ENCODE data around the gene CXCR3.
A peak's percentile ranks its signal among the peaks of the same experiment; 100 is the strongest.
"Not testable (repeated sequence)": the region's sequence is repeated elsewhere in the genome, so short reads cannot be mapped to it uniquely, and the experiment has no call there.

Gene CXCR3

GRCh38 chrX:71618303-71618721, at the start of gene CXCR3:
CXCR3 (minus strand) TSS chrX:71618511; CDS start chrX:71618449, 62 bp downstream.
- Histone ChIP-seq H3K4me3 (ENCODE audit: low read depth in 1 of 2, low read length in 2 of 2) (no peak within 1 kb of the TSS), H3K27ac (ENCODE audit: low read length) (peak within 1 kb of the TSS; percentile 51)

GRCh38 chrX:71667328-71668247, 49.3 kb upstream of the CXCR3 start, which contains the start of gene LOC101059915:
LOC101059915 (plus strand) TSS chrX:71667546.
- Histone ChIP-seq H3K4me3 (ENCODE audit: low read depth in 1 of 2, low read length in 2 of 2) (no peak within 1 kb of the TSS), H3K27me3 (ENCODE audit: low read depth, low read length) (no peaks in the 10 kb centered on the region), H3K36me3 (ENCODE audit: control insufficient read depth in 1 of 2, insufficient read depth in 2 of 2, low read length in 2 of 2) (no peaks in the 10 kb centered on the region), H3K4me1 (ENCODE audit: control insufficient read depth in 1 of 2, insufficient read depth in 2 of 2, low read length in 2 of 2) (no peaks in the 10 kb centered on the region), H3K9me3 (ENCODE audit: control insufficient read depth in 1 of 2, low read length in 2 of 2) (no peaks in the 10 kb centered on the region), H3K27ac (ENCODE audit: low read length) (no peak within 1 kb of the TSS)

More at GRCh38 chrX:71618303-71618721, at the start of gene CXCR3:
- H3K36me3 ChIP-seq (ENCODE audit: control insufficient read depth in 1 of 2, insufficient read depth in 2 of 2, low read length in 2 of 2): peaks cover 0 to 1% of the 10 kb centered on the region in 2 donors
- H3K4me1 ChIP-seq (ENCODE audit: control insufficient read depth in 1 of 2, insufficient read depth in 2 of 2, low read length in 2 of 2): peaks cover 14 to 15% of the 10 kb centered on the region in 2 donors
- no peaks in the 10 kb centered on the region for H3K9me3 ChIP-seq (ENCODE audit: control insufficient read depth in 1 of 2, low read length in 2 of 2)
- no peaks in the 10 kb centered on the region for H3K27me3 ChIP-seq (ENCODE audit: low read depth, low read length)

GRCh38 chrX:71666240-71667223, 48.2 kb upstream of the CXCR3 start:
- Histone ChIP-seq H3K27me3 (ENCODE audit: low read depth, low read length) (no peaks in the 10 kb centered on the region), H3K4me1 (ENCODE audit: control insufficient read depth in 1 of 2, insufficient read depth in 2 of 2, low read length in 2 of 2) (no peaks in the 10 kb centered on the region), H3K27ac (ENCODE audit: low read length) (no peak overlapping the region), H3K36me3 (ENCODE audit: control insufficient read depth in 1 of 2, insufficient read depth in 2 of 2, low read length in 2 of 2) (no peaks in the 10 kb centered on the region), H3K9me3 (ENCODE audit: control insufficient read depth in 1 of 2, low read length in 2 of 2) (no peaks in the 10 kb centered on the region), H3K4me3 (ENCODE audit: low read depth in 1 of 2, low read length in 2 of 2) (no peak overlapping the region)

- Histone ChIP-seq H3K36me3 (ENCODE audit: control insufficient read depth in 1 of 2, insufficient read depth in 2 of 2, low read length in 2 of 2) (no peaks in the 10 kb centered on the region), H3K4me3 (ENCODE audit: low read depth in 1 of 2, low read length in 2 of 2) (no peak overlapping the region), H3K27ac (ENCODE audit: low read length) (no peak overlapping the region), H3K9me3 (ENCODE audit: control insufficient read depth in 1 of 2, low read length in 2 of 2) (no peaks in the 10 kb centered on the region), H3K4me1 (ENCODE audit: control insufficient read depth in 1 of 2, insufficient read depth in 2 of 2, low read length in 2 of 2) (no peaks in the 10 kb centered on the region), H3K27me3 (ENCODE audit: low read depth, low read length) (no peaks in the 10 kb centered on the region)
Observed at GRCh38 chrX:71665747-71666146, 47.4 kb upstream of the CXCR3 start.

GRCh38 chrX:71664889-71665491, 46.7 kb upstream of the CXCR3 start:
- Histone ChIP-seq H3K36me3 (ENCODE audit: control insufficient read depth in 1 of 2, insufficient read depth in 2 of 2, low read length in 2 of 2) (no peaks in the 10 kb centered on the region), H3K9me3 (ENCODE audit: control insufficient read depth in 1 of 2, low read length in 2 of 2) (no peaks in the 10 kb centered on the region), H3K27ac (ENCODE audit: low read length) (no peak overlapping the region), H3K4me1 (ENCODE audit: control insufficient read depth in 1 of 2, insufficient read depth in 2 of 2, low read length in 2 of 2) (no peaks in the 10 kb centered on the region), H3K27me3 (ENCODE audit: low read depth, low read length) (no peaks in the 10 kb centered on the region), H3K4me3 (ENCODE audit: low read depth in 1 of 2, low read length in 2 of 2) (no peak overlapping the region)

GRCh38 chrX:71664202-71664601, 45.9 kb upstream of the CXCR3 start:
- H3K36me3 ChIP-seq (ENCODE audit: control insufficient read depth in 1 of 2, insufficient read depth in 2 of 2, low read length in 2 of 2); H3K4me1 ChIP-seq (ENCODE audit: control insufficient read depth in 1 of 2, insufficient read depth in 2 of 2, low read length in 2 of 2); H3K27ac ChIP-seq (ENCODE audit: low read length); H3K9me3 ChIP-seq (ENCODE audit: control insufficient read depth in 1 of 2, low read length in 2 of 2); H3K4me3 ChIP-seq (ENCODE audit: low read depth in 1 of 2, low read length in 2 of 2); H3K27me3 ChIP-seq (ENCODE audit: low read depth, low read length): not testable (repeated sequence)

- not testable (repeated sequence) for H3K27me3 ChIP-seq (ENCODE audit: low read depth, low read length); H3K4me1 ChIP-seq (ENCODE audit: control insufficient read depth in 1 of 2, insufficient read depth in 2 of 2, low read length in 2 of 2); H3K27ac ChIP-seq (ENCODE audit: low read length); H3K4me3 ChIP-seq (ENCODE audit: low read depth in 1 of 2, low read length in 2 of 2); H3K9me3 ChIP-seq (ENCODE audit: control insufficient read depth in 1 of 2, low read length in 2 of 2); H3K36me3 ChIP-seq (ENCODE audit: control insufficient read depth in 1 of 2, insufficient read depth in 2 of 2, low read length in 2 of 2)
Observed at GRCh38 chrX:71663238-71663637, 44.9 kb upstream of the CXCR3 start.

GRCh38 chrX:71662654-71663053, 44.3 kb upstream of the CXCR3 start:
- not testable (repeated sequence) for H3K36me3 ChIP-seq (ENCODE audit: control insufficient read depth in 1 of 2, insufficient read depth in 2 of 2, low read length in 2 of 2); H3K9me3 ChIP-seq (ENCODE audit: control insufficient read depth in 1 of 2, low read length in 2 of 2); H3K27ac ChIP-seq (ENCODE audit: low read length); H3K4me3 ChIP-seq (ENCODE audit: low read depth in 1 of 2, low read length in 2 of 2); H3K27me3 ChIP-seq (ENCODE audit: low read depth, low read length); H3K4me1 ChIP-seq (ENCODE audit: control insufficient read depth in 1 of 2, insufficient read depth in 2 of 2, low read length in 2 of 2)

- H3K9me3 ChIP-seq (ENCODE audit: control insufficient read depth in 1 of 2, low read length in 2 of 2): no peaks in the 10 kb centered on the region
- H3K4me3 ChIP-seq (ENCODE audit: low read depth in 1 of 2, low read length in 2 of 2): no peak overlapping the region
- no peaks in the 10 kb centered on the region for H3K27me3 ChIP-seq (ENCODE audit: low read depth, low read length)
- H3K36me3 ChIP-seq (ENCODE audit: control insufficient read depth in 1 of 2, insufficient read depth in 2 of 2, low read length in 2 of 2): no peaks in the 10 kb centered on the region
- no peaks in the 10 kb centered on the region for H3K4me1 ChIP-seq (ENCODE audit: control insufficient read depth in 1 of 2, insufficient read depth in 2 of 2, low read length in 2 of 2)
- no peak overlapping the region for H3K27ac ChIP-seq (ENCODE audit: low read length)
Observed at GRCh38 chrX:71661919-71662318, 43.6 kb upstream of the CXCR3 start.

- H3K4me1 ChIP-seq (ENCODE audit: control insufficient read depth in 1 of 2, insufficient read depth in 2 of 2, low read length in 2 of 2): no peaks in the 10 kb centered on the region
- H3K27me3 ChIP-seq (ENCODE audit: low read depth, low read length): no peaks in the 10 kb centered on the region
- H3K9me3 ChIP-seq (ENCODE audit: control insufficient read depth in 1 of 2, low read length in 2 of 2): no peaks in the 10 kb centered on the region
- no peak overlapping the region for H3K27ac ChIP-seq (ENCODE audit: low read length)
- no peak overlapping the region for H3K4me3 ChIP-seq (ENCODE audit: low read depth in 1 of 2, low read length in 2 of 2)
- H3K36me3 ChIP-seq (ENCODE audit: control insufficient read depth in 1 of 2, insufficient read depth in 2 of 2, low read length in 2 of 2): no peaks in the 10 kb centered on the region
Observed at GRCh38 chrX:71660562-71661416, 42.5 kb upstream of the CXCR3 start.
